HG02798 (cell line): ENCODE data around the gene SERPINB6.
"Not testable (repeated sequence)": the region's sequence is repeated elsewhere in the genome, so short reads cannot be mapped to it uniquely, and the experiment has no call there.

ENCODE experiments used
- ATAC-seq: cut with Tn5 transposase; IDR thresholded peaks from one replicate; pipeline ENCODE4 v1.9.1; 2021; ENCODE audit warnings: mild to moderate bottlenecking; ENCODE audit not compliant: unreplicated experiment, poor library complexity

Gene SERPINB6

GRCh38 chr6:2918936-2919335, 52.4 kb downstream of the SERPINB6 start:
- ATAC-seq: no peak

- no peak for ATAC-seq
Observed at GRCh38 chr6:2917801-2918445, 53.4 kb downstream of the SERPINB6 start.

GRCh38 chr6:2917065-2917464, 54.3 kb downstream of the SERPINB6 start:
- ATAC-seq: no peak

- no peak for ATAC-seq
Observed at GRCh38 chr6:2916158-2916925, 55.0 kb downstream of the SERPINB6 start.

- ATAC-seq: no peak
Observed at GRCh38 chr6:2915150-2915549, 56.2 kb downstream of the SERPINB6 start.

GRCh38 chr6:2914318-2914660, 57.1 kb downstream of the SERPINB6 start:
- ATAC-seq: no peak

GRCh38 chr6:2913621-2914317, 57.6 kb downstream of the SERPINB6 start:
- ATAC-seq: no peak

- ATAC-seq: peak; percentile 66
Observed at GRCh38 chr6:2911171-2911570, 60.2 kb downstream of the SERPINB6 start.

GRCh38 chr6:2909718-2910117, 61.6 kb downstream of the SERPINB6 start:
- no peak for ATAC-seq

GRCh38 chr6:2909051-2909606, 62.2 kb downstream of the SERPINB6 start:
- not testable (repeated sequence) for ATAC-seq

GRCh38 chr6:2908516-2908915, 62.9 kb downstream of the SERPINB6 start:
- not testable (repeated sequence) for ATAC-seq

- ATAC-seq: not testable (repeated sequence)
Observed at GRCh38 chr6:2903411-2904185, 67.8 kb downstream of the SERPINB6 start.

GRCh38 chr6:2901645-2902502, 69.5 kb downstream of the SERPINB6 start:
- not testable (repeated sequence) for ATAC-seq

- no peak for ATAC-seq
Observed at GRCh38 chr6:2900821-2901644, 70.3 kb downstream of the SERPINB6 start.

- ATAC-seq: no peak
Observed at GRCh38 chr6:2900221-2900807, 71.1 kb downstream of the SERPINB6 start.

- no peak for ATAC-seq
Observed at GRCh38 chr6:2899596-2899995, 71.8 kb downstream of the SERPINB6 start.
